ENCODE data around the gene ASCC1.

ASCC1 gene

DNA sequence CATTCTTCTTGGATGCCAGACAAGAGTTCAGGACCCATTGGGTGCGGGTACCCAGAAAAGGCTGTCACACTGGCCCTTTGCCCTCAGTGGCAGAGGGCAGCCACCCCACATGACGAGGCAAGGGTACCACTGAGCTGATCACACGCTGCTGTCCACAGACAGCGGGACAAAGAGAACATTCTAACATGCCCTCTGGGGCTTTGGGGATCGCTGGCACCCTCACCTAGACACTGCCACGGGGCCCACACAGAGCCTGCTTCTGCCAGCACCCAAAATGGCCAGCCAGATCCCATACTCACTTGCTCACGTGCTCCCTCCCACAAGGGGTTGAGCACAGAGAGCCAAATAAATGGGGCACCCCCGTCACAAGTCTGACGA lies 111.0 kb downstream of the ASCC1 start:
- no peak for DNase-seq (ENCODE audit: low read depth, low spot score)
- TF ChIP-seq YY1 (IDR thresholded peaks at IDR 0.05; ENCODE audit: insufficient read depth, insufficient read length) (no peak), SUZ12 (IDR thresholded peaks at IDR 0.05; ENCODE audit: extremely low read depth, insufficient read depth, insufficient read length) (no peak), ZNF274 (IDR thresholded peaks at IDR 0.05; ENCODE audit: low read depth, low read length) (no peak)
- Histone ChIP-seq H3K4me1 (ENCODE audit: insufficient read depth, insufficient read length) (no peaks in the 10 kb centered on the region), H3K27me3 (ENCODE audit: insufficient read depth, insufficient read length) (no peaks in the 10 kb centered on the region), H3K9ac (ENCODE audit: insufficient read length, low read depth) (no peak overlapping the region), H3K36me3 (ENCODE audit: insufficient read depth, insufficient read length, low read length) (peaks cover 8% of the 10 kb centered on the region), H3K9me3 (ENCODE audit: insufficient read depth, low read length) (no peaks in the 10 kb centered on the region), H3K4me3 (ENCODE audit: insufficient read length, low read depth) (no peak overlapping the region)

DNA sequence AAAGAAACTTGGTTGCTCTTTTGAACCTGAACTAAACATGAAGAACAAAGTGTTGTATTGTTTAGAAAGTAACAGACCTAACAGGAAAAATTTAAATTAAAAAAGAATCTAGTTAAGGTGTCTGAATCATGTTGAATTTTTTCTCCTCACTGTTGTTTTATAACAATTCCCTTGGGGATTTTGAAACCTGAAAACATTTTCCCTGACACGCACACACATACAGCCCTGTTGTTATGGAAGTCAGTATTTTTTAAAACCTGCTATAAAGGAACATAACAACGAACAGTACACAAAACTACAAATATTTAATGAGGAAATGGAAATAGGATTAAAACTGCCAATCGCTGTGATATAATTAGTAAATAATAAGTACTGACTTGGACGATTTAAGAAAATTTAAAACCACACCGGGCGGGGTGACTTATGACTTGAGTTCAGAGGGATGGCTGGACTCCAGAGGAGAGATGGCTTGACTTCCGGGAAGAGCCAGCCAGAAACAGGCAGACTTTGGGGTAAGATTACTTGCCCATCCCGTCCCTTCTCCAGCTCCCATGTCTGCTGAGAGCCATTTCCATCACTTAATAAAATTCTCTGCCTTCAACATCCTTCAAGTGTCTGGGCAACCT lies 111.5 kb downstream of the ASCC1 start:
- Histone ChIP-seq H3K9ac (ENCODE audit: insufficient read length, low read depth) (no peak overlapping the region), H3K27me3 (ENCODE audit: insufficient read depth, insufficient read length) (no peaks in the 10 kb centered on the region), H3K9me3 (ENCODE audit: insufficient read depth, low read length) (no peaks in the 10 kb centered on the region), H3K4me3 (ENCODE audit: insufficient read length, low read depth) (no peak overlapping the region), H3K4me1 (ENCODE audit: insufficient read depth, insufficient read length) (no peaks in the 10 kb centered on the region), H3K36me3 (ENCODE audit: insufficient read depth, insufficient read length, low read length) (peaks cover 8% of the 10 kb centered on the region)
- no peak for TF ChIP-seq SUZ12 (IDR thresholded peaks at IDR 0.05; ENCODE audit: extremely low read depth, insufficient read depth, insufficient read length)
- no peak for TF ChIP-seq ZNF274 (IDR thresholded peaks at IDR 0.05; ENCODE audit: low read depth, low read length)
- no peak for TF ChIP-seq YY1 (IDR thresholded peaks at IDR 0.05; ENCODE audit: insufficient read depth, insufficient read length)
- DNase-seq (ENCODE audit: low read depth, low spot score): no peak

DNA sequence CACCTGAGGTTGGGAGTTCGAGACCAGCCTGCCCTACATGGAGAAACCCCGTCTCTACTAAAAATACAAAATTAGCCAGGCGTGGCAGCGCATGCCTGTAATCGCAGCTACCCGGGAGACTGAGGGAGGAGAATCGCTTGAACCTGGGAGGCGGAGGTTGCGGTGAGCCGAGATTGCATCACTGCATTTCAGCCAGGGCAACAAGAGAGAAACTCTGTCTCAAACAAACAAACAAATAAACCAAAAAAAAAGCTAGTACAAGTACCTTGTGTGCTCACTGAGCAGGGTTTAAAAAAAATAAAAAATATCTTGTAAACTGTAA lies 116.5 kb downstream of the ASCC1 start:
- no peak overlapping the region for H3K4me3 ChIP-seq (ENCODE audit: insufficient read length, low read depth)
- no peaks in the 10 kb centered on the region for H3K9me3 ChIP-seq (ENCODE audit: insufficient read depth, low read length)
- H3K9ac ChIP-seq (ENCODE audit: insufficient read length, low read depth): no peak overlapping the region
- peaks cover 4% of the 10 kb centered on the region for H3K4me1 ChIP-seq (ENCODE audit: insufficient read depth, insufficient read length)
- H3K27me3 ChIP-seq (ENCODE audit: insufficient read depth, insufficient read length): no peaks in the 10 kb centered on the region
- DNase-seq (ENCODE audit: low read depth, low spot score): no peak
- peaks cover 8% of the 10 kb centered on the region for H3K36me3 ChIP-seq (ENCODE audit: insufficient read depth, insufficient read length, low read length)
- no peak for TF ChIP-seq YY1 (IDR thresholded peaks at IDR 0.05; ENCODE audit: insufficient read depth, insufficient read length)
- TF ChIP-seq ZNF274 (IDR thresholded peaks at IDR 0.05; ENCODE audit: low read depth, low read length): no peak
- no peak for TF ChIP-seq SUZ12 (IDR thresholded peaks at IDR 0.05; ENCODE audit: extremely low read depth, insufficient read depth, insufficient read length)

DNA sequence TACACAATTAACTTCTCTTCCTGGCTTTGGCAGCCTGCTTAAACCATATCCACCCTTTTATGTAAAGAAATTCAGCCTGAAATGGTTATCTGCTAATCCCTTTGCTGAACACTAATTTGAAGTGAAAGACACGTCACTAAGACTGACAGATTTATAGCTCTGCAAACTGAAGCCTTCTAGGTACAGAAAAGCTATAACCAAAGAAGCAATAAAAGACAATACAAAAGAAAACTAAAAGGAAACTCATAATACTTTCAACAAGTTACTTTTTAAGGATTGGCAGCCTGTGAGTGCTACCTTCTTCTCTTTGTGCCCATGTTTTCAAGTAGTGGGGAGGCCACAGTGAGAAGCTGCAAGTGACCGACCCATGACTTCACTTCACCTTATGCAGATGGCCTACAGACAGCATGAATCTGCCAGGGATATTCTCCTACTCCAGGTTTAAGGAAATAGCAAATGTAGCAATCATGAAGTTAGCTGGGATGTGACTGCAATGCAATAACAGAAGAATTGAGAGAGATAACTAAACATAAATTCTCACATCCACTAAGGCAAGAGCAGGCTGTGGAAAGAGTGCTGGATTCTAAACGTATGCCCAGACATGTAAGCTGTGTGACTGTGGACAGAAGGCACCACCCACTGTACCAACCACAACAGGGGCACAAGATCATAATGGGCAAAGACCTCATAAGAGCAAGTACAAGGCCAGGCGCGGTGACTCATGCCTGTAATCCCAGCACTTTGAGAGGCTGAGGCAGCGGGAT lies 117.1 kb downstream of the ASCC1 start:
- H3K4me1 ChIP-seq (ENCODE audit: insufficient read depth, insufficient read length): peaks cover 4% of the 10 kb centered on the region

DNA sequence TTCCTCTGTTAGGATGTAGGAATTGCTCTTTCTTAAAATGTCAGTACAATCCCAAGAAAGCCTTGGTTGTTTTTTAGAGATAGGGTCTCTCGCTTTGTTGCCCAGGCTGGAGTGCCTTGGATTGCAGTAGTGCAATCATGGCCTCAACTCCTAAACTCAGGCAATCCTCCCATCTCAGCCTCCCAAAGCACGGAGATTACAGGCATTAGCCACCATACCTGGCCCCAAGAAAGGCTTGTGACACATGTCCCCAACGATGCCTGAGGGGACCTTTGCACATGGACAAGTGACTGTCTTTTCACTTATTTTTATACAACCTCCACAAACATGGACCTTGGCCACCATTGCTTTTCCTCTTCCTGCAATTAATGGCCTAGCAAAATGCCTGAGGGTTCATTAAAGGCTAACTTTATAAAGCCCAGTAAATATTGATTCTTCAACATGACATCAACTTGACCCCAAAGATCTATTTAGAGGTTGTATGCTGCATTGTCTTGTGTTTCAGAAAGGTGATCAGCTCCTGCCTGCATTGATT lies 117.7 kb downstream of the ASCC1 start:
- no peak for DNase-seq (ENCODE audit: low read depth, low spot score)
- Histone ChIP-seq H3K36me3 (ENCODE audit: insufficient read depth, insufficient read length, low read length) (peaks cover 8% of the 10 kb centered on the region), H3K9ac (ENCODE audit: insufficient read length, low read depth) (no peak overlapping the region), H3K27me3 (ENCODE audit: insufficient read depth, insufficient read length) (no peaks in the 10 kb centered on the region), H3K9me3 (ENCODE audit: insufficient read depth, low read length) (no peaks in the 10 kb centered on the region), H3K4me1 (ENCODE audit: insufficient read depth, insufficient read length) (peaks cover 4% of the 10 kb centered on the region), H3K4me3 (ENCODE audit: insufficient read length, low read depth) (no peak overlapping the region)
- TF ChIP-seq YY1 (IDR thresholded peaks at IDR 0.05; ENCODE audit: insufficient read depth, insufficient read length): no peak
- TF ChIP-seq SUZ12 (IDR thresholded peaks at IDR 0.05; ENCODE audit: extremely low read depth, insufficient read depth, insufficient read length): no peak
- TF ChIP-seq ZNF274 (IDR thresholded peaks at IDR 0.05; ENCODE audit: low read depth, low read length): no peak

More for the DNA sequence above, 117.1 kb downstream of the ASCC1 start:
- Histone ChIP-seq H3K27me3 (ENCODE audit: insufficient read depth, insufficient read length) (no peaks in the 10 kb centered on the region), H3K9ac (ENCODE audit: insufficient read length, low read depth) (no peak overlapping the region), H3K4me3 (ENCODE audit: insufficient read length, low read depth) (no peak overlapping the region), H3K36me3 (ENCODE audit: insufficient read depth, insufficient read length, low read length) (peaks cover 8% of the 10 kb centered on the region), H3K9me3 (ENCODE audit: insufficient read depth, low read length) (no peaks in the 10 kb centered on the region)
- DNase-seq (ENCODE audit: low read depth, low spot score): no peak
- TF ChIP-seq YY1 (IDR thresholded peaks at IDR 0.05; ENCODE audit: insufficient read depth, insufficient read length): no peak
- no peak for TF ChIP-seq ZNF274 (IDR thresholded peaks at IDR 0.05; ENCODE audit: low read depth, low read length)
- TF ChIP-seq SUZ12 (IDR thresholded peaks at IDR 0.05; ENCODE audit: extremely low read depth, insufficient read depth, insufficient read length): no peak

DNA sequence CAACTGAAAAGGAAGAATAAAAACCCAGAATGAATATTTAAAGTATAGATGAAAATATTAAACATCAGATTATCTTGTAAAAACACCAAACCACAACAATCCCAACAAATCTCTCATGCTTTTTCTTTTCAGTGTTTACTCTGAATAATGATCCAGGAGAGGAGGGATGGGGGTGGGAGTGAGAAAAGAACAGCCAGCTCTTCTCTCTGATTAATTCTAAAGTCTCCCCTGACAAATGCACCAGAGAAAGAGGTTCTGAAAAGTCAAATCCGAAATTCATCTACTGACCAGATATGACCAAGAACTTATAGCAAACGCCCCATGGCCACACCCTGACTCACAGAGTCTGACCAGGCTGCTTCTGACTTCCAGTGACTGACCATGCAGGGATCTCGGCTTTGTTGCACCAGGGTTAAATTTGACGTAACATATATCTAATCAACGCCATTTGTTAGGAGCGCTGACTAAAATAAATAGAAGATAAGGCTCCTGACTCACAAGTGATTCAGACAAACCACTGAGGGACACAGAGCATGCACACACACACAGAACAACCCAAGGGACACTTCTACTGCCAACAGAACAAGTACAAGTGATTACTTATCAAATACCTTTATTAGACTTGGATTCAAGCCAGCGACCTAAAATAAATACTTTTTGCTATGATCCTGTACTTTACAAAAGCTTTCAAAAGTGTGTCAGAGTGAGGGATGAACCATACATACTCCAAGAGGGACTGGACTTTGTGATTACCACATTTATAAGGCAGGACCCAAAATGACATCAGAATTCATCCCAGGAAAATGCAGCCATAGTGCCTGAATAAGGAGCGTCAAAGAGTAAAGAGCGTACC lies 118.4 kb downstream of the ASCC1 start:
- H3K9me3 ChIP-seq (ENCODE audit: insufficient read depth, low read length): no peaks in the 10 kb centered on the region
- TF ChIP-seq ZNF274 (IDR thresholded peaks at IDR 0.05; ENCODE audit: low read depth, low read length) (no peak), SUZ12 (IDR thresholded peaks at IDR 0.05; ENCODE audit: extremely low read depth, insufficient read depth, insufficient read length) (no peak), YY1 (IDR thresholded peaks at IDR 0.05; ENCODE audit: insufficient read depth, insufficient read length) (no peak)
- H3K4me3 ChIP-seq (ENCODE audit: insufficient read length, low read depth): no peak overlapping the region
- no peak for DNase-seq (ENCODE audit: low read depth, low spot score)
- peaks cover 4% of the 10 kb centered on the region for H3K4me1 ChIP-seq (ENCODE audit: insufficient read depth, insufficient read length)
- no peak overlapping the region for H3K9ac ChIP-seq (ENCODE audit: insufficient read length, low read depth)
- no peaks in the 10 kb centered on the region for H3K27me3 ChIP-seq (ENCODE audit: insufficient read depth, insufficient read length)
- H3K36me3 ChIP-seq (ENCODE audit: insufficient read depth, insufficient read length, low read length): peaks cover 8% of the 10 kb centered on the region

Data from NT2/D1 (cell line).